Testis (tissue), 2 donors: ENCODE data around the gene MIER3.

Experiments used
- CTCF ChIP-seq, 3 experiments: fragments of 450-650 bp in 2 of 3; fragments of 200-600 bp in 1 of 3; sonication (generic) in 1 of 3; IDR thresholded peaks; one replicate each; pipeline ENCODE4 v1.5.1; 2016 to 2019; ENCODE audit warnings: antibody characterized with exemption in 3 of 3, mild to moderate bottlenecking in 2 of 3, moderate library complexity in 1 of 3
- POLR2A ChIP-seq: fragments of 450-650 bp; IDR thresholded peaks from one replicate; pipeline ENCODE4 v1.6.1; 2017; ENCODE audit warnings: antibody characterized with exemption, mild to moderate bottlenecking, moderate library complexity

DNA sequence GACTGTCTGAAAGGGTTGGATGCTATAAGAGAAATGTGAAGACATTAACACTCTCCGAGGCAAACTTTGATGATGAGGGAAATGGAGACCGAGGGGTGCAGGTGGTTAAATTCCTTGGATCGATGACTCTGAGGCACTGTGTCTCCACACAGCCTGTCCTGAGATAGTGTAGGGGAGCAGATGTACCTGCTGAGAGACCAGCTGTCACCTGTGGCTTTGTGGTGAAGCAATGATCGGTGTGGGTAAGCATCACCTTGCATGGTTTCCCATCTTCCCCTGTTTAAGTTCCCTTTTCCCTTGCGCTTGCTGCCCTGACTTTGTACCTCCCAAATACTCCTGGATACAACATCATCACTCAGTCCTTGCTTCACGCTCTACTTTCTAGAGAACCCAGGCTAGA is 9.8 kb upstream of the MIER3 start:
- no peak for TF ChIP-seq CTCF (IDR thresholded peaks at IDR 0.05)
- TF ChIP-seq POLR2A, result no peak
